Activated naive CD4-positive, alpha-beta T cell treated with anti-CD3 and anti-CD28 coated beads, Interleukin-2, amount 50 U/mL, for 72 hours (primary cell): ENCODE results near the gene RNF145. TPM values are rescaled to one million over a fixed set of nuclear protein-coding genes. Genes with fewer than 3 reads are reported as not detected.
A peak's percentile ranks its signal among the peaks of the same experiment; 100 is the strongest.

Source experiments
- ATAC-seq, 2 donors: fragments of 150-1000 bp; cut with Tn5 transposase; 2 replicates each; pipeline ENCODE4 v1.10.0; 2021; ENCODE audit warnings: mild to moderate bottlenecking in 2 of 2, moderate library complexity in 2 of 2
- DNase-seq, 2 donors: peaks; one replicate each; pipeline ENCODE4 v3.0.0; 2021 to 2022; ENCODE audit warnings: low spot score in 2 of 2
- H3K27ac Mint-ChIP-seq, 2 donors: one replicate each; pipeline ENCODE4 v1.8.0; 2022; ENCODE audit warnings: mild to moderate bottlenecking in 2 of 2, mixed read lengths in 2 of 2
- H3K36me3 Mint-ChIP-seq, 2 donors: one replicate each; pipeline ENCODE4 v1.8.0; 2022; ENCODE audit warnings: mixed read lengths in 2 of 2
- H3K9me3 Mint-ChIP-seq, 2 donors: one replicate each; pipeline ENCODE4 v1.8.0; 2022; ENCODE audit warnings: mixed read lengths in 2 of 2
- total RNA-seq, 2 donors: library from RNA; stranded (reverse); gene quantifications; one replicate each; pipeline ENCODE4 v1.2.3, GENCODE V29; 2022

RNF145 gene
- total RNA-seq, 2 donors from 2014 or later: 56.2 to 73.0 TPM

DNA sequence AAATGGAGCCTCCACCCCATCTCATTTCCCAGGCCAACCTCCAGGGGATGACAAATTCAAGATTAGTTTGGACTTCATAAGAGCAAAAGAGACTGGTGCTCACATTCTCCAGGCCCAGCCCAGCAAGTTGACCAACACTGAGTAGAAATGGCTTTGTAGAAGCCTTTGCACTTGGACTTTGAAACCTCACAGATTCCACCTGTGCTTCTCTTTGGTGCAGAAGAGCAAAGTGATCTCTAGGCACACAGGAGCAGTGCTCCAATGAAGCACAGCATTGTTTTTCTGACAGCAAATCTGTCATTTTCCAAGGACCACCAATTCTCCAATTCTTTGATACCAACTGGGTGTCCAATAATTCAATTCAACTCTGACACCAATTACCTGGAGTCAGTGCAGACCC, 17.1 kb upstream of the RNF145 start:
- ATAC-seq: no peak
- H3K27ac Mint-ChIP-seq: no peak overlapping the region

DNA sequence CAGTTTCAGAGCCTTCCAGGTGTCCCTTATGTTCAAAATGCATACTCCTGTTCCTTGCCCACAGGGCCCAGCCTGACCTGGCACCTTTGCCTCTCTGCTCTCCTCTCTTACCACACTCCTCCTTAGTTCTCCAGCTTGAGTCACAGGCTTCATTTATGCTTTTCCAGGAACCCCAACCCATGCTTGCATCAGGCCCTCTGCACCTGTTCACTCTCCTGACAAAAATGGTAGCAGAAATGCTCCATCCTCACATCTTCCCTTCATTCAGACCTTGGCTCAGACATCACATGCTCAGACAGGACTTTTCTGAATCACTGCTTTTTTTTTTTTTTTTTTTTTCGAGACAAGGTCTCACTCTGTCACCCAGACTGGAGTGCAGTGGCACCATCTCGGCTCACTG, 15.1 kb upstream of the RNF145 start:
- Mint-ChIP-seq H3K27ac (no peak overlapping the region), H3K9me3 (peaks cover 0 to 5% of the 10 kb centered on the region in 2 donors), H3K36me3 (no peaks in the 10 kb centered on the region)
- ATAC-seq (no peak), DNase-seq (no peak)

More for the DNA sequence above, 17.1 kb upstream of the RNF145 start:
- no peaks in the 10 kb centered on the region for H3K36me3 Mint-ChIP-seq
- no peak for DNase-seq
- peaks cover 0 to 5% of the 10 kb centered on the region in 2 donors for H3K9me3 Mint-ChIP-seq

DNA sequence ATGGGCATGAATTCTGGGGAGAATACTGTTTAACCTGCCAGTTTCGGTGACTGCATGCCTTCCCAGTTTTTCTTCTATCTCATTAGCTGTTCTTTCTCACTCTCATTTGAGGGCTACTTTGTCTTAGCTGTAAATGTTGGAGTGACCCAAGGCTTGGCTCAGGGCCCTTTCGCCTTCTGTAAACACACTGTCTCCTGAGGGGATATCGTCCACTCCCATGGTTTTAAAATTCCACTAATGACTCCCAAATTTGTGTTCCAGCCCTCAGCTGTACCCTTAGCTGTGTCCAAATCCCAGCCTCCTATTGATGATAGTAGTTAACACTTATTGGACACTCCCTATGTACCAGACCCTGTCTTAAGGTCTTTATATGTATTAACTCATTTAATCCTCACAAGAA, 14.1 kb upstream of the RNF145 start:
- H3K9me3 Mint-ChIP-seq: peaks cover 0 to 5% of the 10 kb centered on the region in 2 donors
- H3K27ac Mint-ChIP-seq: peak overlapping the region in 1 of 2 donors; percentile 25
- H3K36me3 Mint-ChIP-seq: no peaks in the 10 kb centered on the region
- ATAC-seq (no peak), DNase-seq (no peak)

DNA sequence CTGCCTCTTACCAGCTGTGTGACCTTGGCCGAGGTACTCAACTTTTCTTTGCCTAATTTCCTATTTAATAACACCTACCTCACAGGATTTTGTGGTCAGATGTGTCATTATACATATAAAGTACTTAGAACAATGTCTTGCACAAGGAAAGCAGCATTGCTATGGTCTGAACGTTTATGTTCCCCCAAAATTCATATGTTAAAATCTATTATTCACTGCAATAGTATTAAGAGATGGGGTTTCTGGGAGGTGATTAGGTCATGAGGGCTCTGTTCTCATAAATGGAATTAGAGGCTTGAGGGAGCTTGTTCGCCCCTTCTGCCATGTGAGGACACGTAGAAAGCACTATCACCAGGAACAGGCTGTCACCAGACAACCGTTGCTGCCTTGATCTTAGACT, 10.9 kb upstream of the RNF145 start:
- no peak overlapping the region for H3K27ac Mint-ChIP-seq
- no peaks in the 10 kb centered on the region for H3K36me3 Mint-ChIP-seq
- ATAC-seq (no peak), DNase-seq (no peak)
- peaks cover 0 to 5% of the 10 kb centered on the region in 2 donors for H3K9me3 Mint-ChIP-seq

DNA sequence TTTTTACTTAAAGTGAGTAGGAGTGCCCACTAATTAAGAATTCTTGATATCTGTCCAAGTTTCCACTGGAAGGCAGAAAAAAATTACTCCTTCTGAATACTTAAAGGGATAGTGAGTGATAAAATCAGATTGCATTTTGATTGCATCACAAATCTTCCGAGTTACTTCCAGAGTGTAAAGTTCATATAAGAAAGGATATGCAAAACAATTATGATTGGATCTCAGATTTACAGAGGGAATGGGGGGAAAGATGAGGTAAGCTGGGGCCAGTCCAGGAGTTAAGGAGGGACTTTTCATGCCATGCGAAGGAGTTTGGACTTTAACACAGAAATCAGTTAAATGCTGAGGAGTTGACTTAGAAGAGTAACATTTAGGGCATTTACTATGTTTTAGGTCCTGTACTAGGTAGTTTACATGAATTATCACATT, 9.3 kb upstream of the RNF145 start:
- no peak overlapping the region for H3K27ac Mint-ChIP-seq
- DNase-seq (no peak), ATAC-seq (no peak)

DNA sequence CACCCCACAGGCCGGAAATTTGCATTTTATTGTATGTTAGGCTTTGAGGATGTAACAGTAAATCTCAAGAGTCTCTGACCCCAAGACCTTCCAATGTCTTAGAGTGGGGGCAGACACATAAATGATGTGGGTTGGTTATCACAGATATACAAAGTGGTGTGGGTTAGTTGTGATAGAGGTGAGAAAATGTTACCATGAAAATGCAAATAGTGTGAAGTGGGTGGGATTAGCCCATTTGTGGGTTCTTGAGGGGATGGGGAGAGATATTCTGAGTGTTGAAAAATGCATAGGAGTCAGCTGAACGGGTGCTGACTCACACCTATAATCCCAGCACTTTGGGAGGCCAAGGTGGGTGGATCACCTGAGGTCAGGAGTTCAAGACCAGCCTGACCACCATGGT, 7.9 kb upstream of the RNF145 start:
- no peaks in the 10 kb centered on the region for H3K36me3 Mint-ChIP-seq
- ATAC-seq (no peak), DNase-seq (no peak)
- H3K27ac Mint-ChIP-seq: no peak overlapping the region
- no peaks in the 10 kb centered on the region for H3K9me3 Mint-ChIP-seq

More for the DNA sequence above, 9.3 kb upstream of the RNF145 start:
- H3K36me3 Mint-ChIP-seq: no peaks in the 10 kb centered on the region
- H3K9me3 Mint-ChIP-seq: no peaks in the 10 kb centered on the region

DNA sequence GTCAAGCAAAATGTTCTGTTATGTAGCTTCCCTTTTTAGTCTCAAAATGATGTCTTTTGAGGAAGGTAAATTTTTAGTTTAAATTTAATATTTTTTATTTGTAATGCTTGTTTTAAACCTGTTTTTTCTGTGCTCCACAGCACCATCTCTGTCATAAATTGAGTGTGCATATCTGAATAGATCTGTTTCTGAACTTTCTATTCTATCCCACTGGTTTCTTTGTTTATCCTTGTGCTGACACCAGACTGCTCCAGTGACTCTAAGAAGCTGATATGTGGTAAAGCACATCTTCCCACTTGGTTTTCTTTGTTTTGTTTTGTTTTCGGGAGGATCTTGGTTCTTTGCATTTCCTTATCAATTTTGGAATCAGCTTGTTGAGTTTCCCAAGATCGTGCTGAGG, 7.1 kb upstream of the RNF145 start:
- no peak for ATAC-seq
- no peak overlapping the region for H3K27ac Mint-ChIP-seq
- no peaks in the 10 kb centered on the region for H3K36me3 Mint-ChIP-seq
- no peak for DNase-seq
- H3K9me3 Mint-ChIP-seq: no peaks in the 10 kb centered on the region

DNA sequence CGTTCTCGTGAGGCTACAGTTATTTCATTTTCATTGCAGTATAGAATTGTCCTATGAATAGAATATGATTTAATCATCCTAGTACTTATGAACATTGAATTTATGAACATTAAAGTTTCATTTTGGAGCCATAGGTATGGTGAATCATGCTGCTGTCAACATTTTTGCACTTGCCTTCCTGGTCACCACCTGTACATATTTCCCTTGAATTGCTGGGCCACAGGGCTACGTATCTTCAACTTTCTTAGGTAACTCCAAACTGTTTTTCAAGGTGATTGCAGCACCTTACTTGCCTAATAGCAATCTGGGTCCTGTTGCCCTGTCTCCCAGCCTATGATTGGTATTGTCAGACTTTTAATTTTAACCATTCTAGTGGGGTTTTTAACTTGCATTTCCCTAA, 6.5 kb upstream of the RNF145 start:
- no peaks in the 10 kb centered on the region for H3K9me3 Mint-ChIP-seq
- H3K36me3 Mint-ChIP-seq: no peaks in the 10 kb centered on the region
- no peak overlapping the region for H3K27ac Mint-ChIP-seq
- no peak for DNase-seq
- ATAC-seq: peak in 1 of 2 donors; percentile 9

DNA sequence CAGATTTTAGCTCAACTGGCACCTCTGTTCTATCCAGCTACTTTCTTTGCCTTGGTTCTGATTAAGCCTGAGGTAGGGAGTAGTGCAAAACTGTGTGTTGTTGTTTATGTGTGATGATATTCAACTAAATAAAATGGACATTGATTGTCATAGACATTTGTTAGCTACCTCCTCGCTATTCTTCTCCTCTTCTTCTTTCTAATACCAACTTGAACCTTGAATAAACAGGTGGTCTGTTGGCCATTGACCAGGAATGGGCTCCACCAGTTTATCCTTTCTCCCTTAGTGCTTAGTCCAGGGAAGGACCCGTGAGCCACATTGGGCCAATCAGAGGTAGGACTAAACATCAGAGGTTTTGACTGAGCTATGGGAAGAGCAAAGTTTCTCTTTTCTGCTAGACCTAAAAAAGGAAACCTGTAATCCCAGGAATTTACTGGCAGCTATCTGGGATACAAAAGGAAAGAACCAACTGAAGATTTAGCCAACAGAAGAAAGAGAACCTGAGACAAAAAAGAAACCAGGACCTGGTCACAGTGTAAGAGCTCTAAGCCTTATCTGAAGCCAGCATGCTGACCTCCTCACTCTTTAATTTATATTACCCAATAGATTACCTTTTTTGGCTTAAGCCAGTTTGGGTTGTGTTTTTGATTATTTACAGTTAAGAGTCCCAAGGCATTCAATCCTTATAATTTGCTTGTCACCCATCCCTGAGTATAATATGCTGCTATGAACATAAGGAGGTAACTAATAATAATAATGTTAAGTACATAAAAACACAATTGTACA, 5.3 kb upstream of the RNF145 start:
- peaks cover 0 to 5% of the 10 kb centered on the region in 2 donors for H3K36me3 Mint-ChIP-seq
- H3K9me3 Mint-ChIP-seq: no peaks in the 10 kb centered on the region
- ATAC-seq (no peak), DNase-seq (no peak)
- no peak overlapping the region for H3K27ac Mint-ChIP-seq

DNA sequence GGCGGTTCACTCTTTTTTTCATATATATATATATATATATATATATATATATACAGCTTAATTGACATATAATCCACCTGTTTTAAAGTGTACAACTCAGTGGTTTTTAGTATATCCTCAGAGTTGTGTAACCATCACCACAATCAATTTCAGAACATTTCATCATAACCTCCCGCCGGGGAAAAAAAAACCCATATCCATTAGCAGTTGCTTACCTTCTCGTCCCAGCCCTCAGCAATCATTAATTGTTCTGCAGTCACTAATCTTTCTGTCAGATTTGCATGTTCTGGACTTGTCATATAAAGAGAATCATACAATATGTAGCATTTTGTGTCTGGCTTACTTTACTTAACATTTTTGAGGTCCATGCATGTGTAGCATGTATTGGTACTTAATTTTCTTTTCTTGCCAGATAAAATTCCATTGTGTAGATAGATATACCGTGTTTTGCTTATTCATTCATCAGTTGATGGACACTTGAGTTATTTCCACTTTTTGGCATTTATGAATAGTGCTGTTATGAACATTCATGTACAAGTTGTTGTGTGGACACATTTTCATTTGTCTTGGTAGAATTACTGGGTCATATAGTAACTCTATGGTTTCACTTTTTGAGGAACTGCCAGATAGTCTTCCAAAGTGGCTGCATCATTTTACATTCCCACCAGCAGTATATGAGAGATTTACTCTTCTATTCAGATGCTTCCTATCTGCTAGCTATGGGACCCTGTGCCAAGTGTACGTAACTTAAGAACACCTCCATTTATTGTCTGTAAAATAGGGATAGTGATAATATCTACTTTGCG, 3.5 kb upstream of the RNF145 start:
- no peaks in the 10 kb centered on the region for H3K9me3 Mint-ChIP-seq
- no peak for ATAC-seq
- H3K36me3 Mint-ChIP-seq: peaks cover 10 to 14% of the 10 kb centered on the region in 2 donors
- no peak for DNase-seq
- H3K27ac Mint-ChIP-seq: no peak overlapping the region

DNA sequence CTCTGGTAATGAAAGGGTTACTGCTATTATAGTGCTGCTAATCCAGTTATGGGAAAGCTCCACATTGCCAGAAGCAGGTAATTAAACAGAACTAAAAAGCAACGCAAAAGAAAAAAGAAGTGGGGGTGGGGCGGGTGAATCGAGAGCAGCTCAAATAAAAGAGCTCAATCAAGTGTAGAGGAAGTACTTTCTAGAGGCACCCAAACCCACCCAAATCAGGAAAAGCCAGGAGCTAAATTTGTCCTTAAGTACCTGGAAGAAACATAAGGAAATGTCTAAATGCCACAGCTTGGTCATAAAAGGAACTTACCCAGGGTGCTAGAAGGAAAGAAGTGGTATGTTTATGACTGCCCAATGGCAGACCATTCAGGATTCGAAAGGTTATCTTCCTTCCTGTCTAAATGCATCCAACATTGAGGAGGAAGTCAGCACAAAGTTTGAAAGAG, 2.4 kb upstream of the RNF145 start:
- Mint-ChIP-seq H3K9me3 (no peaks in the 10 kb centered on the region), H3K27ac (peak overlapping the region in 1 of 2 donors; percentile 25), H3K36me3 (peaks cover 21 to 24% of the 10 kb centered on the region in 2 donors)
- no peak for ATAC-seq
- no peak for DNase-seq

DNA sequence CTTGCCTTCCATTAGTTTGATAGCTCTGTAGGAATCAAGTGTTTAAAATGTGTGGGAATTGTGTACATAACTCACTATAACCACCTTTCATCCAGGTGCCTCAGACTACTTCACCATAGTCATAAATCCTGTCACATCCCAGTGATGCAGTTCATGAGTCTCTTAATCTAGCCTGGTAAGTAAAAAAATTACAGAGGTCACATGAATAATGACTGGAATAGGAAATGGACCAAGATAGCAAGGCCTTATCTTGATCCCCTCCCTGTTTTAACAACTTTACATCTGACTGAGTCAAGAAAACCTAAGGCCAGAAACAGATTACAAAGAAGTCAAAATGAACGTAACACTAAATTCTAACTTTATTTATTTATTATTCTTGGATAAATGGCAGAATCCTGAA, 1.5 kb upstream of the RNF145 start:
- ATAC-seq (no peak), DNase-seq (no peak)
- Mint-ChIP-seq H3K9me3 (no peaks in the 10 kb centered on the region), H3K27ac (peak overlapping the region in 1 of 2 donors; percentile 98), H3K36me3 (peaks cover 28 to 31% of the 10 kb centered on the region in 2 donors)

DNA sequence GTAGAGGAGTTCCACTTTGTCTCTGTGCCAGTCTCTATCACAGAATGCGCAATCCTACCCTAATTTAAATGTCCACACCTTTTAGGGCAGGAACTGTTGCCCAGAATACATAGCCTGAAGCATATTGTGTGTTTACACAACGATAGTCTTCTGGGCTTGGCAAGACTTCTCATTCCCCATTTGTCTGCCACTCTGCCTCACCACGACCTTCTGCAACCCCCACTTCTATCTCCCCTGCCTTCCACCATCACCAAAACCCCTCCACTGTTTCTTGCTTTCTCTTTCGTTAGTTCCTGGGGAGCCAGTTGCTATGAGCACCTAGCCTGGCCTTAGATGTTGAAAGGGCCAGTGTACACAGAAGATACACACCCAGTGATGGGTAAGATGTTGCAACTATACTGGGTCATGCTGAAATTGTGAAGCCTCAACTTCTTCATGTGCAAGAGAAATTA, 883 bp upstream of the RNF145 start:
- H3K27ac Mint-ChIP-seq: peak overlapping the region; percentile 88 to 98
- peaks cover 31 to 34% of the 10 kb centered on the region in 2 donors for H3K36me3 Mint-ChIP-seq
- no peak for ATAC-seq
- DNase-seq: no peak
- no peaks in the 10 kb centered on the region for H3K9me3 Mint-ChIP-seq

DNA sequence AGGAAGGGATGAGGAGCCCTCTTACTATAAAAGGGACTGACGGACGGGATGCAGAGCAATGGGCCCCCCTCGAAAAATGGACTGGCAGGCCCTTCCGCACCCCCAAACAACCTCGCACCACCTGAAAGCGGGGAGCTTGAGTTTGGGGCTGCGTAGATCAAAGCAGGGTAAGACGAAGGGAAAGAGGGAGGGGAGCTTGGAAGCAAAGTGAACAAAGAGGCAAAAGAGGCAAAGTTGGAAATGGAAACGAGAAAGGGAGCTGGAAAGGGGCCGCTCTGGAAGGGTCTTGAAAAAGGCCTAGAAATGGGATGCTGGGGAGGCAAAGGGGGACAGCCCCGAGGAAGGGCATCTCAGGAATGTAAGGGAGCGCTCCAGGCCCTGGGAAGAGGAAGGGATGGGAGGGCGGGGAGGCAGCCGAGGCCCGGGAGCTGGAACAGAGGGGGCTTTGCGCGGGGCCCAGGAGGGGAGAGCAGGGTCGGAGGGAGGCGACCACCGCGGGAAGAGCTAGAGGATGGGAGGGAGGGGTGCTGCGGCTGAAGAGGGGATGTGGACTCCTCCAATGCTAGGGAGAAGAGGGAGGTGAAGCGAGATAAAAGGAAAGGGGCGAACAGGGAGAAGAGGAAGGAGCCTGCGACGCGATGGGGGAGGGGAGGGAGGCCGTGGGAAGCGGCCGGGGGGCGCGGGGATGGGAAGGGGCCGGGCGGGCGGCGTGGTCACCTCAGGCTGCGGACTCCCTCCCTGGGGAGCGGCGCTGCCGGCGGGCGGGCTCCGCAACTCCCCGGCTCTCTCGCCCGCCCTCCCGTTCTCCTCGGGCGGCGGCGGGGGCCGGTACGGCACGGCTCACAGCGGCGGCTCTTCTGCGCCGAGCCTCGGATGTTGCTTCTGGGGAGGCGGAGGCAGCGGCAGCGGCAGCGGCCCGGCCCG, 577 bp downstream of the RNF145 start:
- DNase-seq (peak in 1 of 2 donors; percentile 20), ATAC-seq (peak in 1 of 2 donors; percentile 20)
- H3K9me3 Mint-ChIP-seq: no peaks in the 10 kb centered on the region
- peak overlapping the region; percentile 98 to 99 for H3K27ac Mint-ChIP-seq
- peaks cover 31 to 38% of the 10 kb centered on the region in 2 donors for H3K36me3 Mint-ChIP-seq

DNA sequence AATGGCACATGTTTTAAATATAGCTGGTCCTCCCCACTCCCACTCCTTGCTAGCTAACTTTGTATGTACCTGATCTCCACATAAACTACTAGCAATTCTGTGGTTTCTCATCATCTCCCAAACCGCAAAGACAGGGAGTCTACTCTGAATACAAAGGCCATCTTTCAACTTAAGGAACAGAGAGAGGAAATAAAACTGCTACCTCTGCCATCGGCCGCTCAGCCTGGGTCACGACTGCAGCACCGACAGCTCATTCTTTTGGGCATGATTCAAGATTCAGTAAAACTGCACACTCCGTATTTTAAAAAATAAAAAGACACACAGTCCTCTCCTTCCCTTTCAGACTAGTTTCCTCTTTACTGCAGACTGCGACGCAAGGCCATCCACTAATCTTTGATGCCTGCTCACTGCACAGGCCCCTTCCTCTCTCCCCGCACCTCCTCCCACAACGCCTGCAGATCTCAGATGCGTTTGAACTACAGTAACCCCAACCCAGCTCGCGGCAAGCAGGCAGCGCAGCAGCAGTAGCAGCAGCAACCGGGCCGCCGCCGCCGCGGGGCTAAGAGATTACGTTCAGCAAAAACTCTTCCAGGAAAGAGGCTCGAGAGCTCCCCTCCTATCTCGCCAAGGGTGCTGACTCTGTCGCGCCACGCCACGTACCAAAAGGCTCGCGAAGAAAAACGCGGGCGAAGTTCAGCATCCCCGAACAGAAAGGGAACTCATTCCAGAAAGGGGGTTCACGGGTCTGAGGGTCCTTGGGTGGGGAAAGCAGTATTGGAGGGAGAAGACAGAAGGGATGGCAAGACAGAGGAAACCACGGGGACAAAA, 1.5 kb downstream of the RNF145 start:
- H3K9me3 Mint-ChIP-seq: no peaks in the 10 kb centered on the region
- ATAC-seq (peak; percentile 60 to 66), DNase-seq (peak; percentile 64 to 75)
- peak overlapping the region; percentile 98 to 99 for H3K27ac Mint-ChIP-seq
- peaks cover 31 to 46% of the 10 kb centered on the region in 2 donors for H3K36me3 Mint-ChIP-seq
